ENCODE results near the gene TMX4. TPM values are rescaled to one million over a fixed set of nuclear protein-coding genes. Genes with fewer than 3 reads are reported as not detected.

TMX4 gene
- total RNA-seq, 2 donors from 2014 or later = 20.9 to 27.2 TPM

DNA sequence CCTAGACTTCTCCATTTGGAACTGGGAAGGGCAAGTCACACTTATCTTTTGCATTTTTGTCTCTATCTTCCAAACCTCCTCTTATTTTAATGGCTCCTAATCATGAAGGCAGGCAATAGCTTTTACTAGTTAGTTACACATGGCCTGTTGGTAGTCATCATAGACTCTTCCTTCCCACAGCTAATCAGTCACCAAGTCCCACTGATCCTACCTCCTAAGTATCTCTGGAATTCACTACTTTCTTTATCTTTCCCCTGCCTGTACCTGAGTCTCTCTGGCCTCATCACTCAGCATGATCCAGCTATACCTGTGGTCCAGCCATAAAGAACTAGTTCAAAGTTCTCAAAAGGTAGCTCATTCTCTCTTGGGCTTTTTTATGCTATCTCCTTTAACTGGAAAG, 18.8 kb downstream of the TMX4 start:
- no peaks in the 10 kb centered on the region for H3K4me1 Mint-ChIP-seq
- no peak for ATAC-seq (replicated peaks)
- no peaks in the 10 kb centered on the region for H3K27me3 Mint-ChIP-seq
- no peaks in the 10 kb centered on the region for H3K9me3 Mint-ChIP-seq
- H3K4me3 Mint-ChIP-seq = no peak overlapping the region
- peaks cover 26% of the 10 kb centered on the region for H3K36me3 Mint-ChIP-seq (ENCODE audit: low read depth)
- H3K27ac Mint-ChIP-seq = no peak overlapping the region

DNA sequence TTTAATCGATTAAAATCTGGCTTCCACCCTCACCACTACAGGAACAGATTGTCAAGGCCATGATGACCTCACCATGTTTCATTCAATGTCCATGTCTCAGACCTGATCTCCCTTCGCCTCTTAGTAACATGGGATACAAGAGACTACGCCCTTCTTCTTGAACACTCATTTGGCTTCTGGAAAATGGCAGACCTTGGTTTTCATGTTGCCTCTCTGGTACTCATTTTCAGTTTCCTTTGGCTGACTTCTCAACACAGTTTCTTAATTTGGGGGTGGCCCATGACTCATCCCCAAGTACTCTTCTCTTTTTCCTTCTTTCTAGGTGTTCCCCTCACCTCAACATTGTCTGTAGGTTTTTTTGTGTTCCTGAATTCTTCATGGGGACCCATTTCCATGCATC, 22.7 kb downstream of the TMX4 start:
- Mint-ChIP-seq H3K4me1 (no peaks in the 10 kb centered on the region), H3K36me3 (ENCODE audit: low read depth) (peaks cover 10% of the 10 kb centered on the region), H3K4me3 (no peak overlapping the region), H3K27me3 (no peaks in the 10 kb centered on the region), H3K9me3 (peaks cover 6% of the 10 kb centered on the region), H3K27ac (no peak overlapping the region)
- peak; percentile 96 for ATAC-seq (replicated peaks)

DNA sequence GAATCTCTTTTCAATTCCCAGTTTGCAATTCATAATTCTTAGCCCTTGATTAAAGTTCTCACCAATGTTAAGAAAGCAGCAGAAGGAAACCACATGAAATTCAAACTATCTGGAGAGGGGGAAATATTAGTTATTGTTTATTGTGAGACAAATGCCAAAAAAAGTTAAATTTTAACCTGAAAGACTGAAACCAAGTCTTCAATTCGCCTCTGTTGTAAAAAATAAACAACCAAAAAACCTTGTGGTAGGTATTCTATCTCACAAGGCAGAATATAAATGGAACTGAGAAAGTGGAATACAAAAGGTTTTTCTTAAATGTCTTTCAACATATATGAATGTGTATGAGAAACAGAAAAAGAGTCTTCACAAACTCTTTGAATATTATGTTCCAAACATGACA, 24.8 kb downstream of the TMX4 start:
- peaks cover 29% of the 10 kb centered on the region for H3K36me3 Mint-ChIP-seq (ENCODE audit: low read depth)
- H3K4me3 Mint-ChIP-seq = no peak overlapping the region
- no peaks in the 10 kb centered on the region for H3K4me1 Mint-ChIP-seq
- no peaks in the 10 kb centered on the region for H3K27me3 Mint-ChIP-seq
- no peak overlapping the region for H3K27ac Mint-ChIP-seq
- ATAC-seq (replicated peaks) = no peak
- H3K9me3 Mint-ChIP-seq = peaks cover 6% of the 10 kb centered on the region

DNA sequence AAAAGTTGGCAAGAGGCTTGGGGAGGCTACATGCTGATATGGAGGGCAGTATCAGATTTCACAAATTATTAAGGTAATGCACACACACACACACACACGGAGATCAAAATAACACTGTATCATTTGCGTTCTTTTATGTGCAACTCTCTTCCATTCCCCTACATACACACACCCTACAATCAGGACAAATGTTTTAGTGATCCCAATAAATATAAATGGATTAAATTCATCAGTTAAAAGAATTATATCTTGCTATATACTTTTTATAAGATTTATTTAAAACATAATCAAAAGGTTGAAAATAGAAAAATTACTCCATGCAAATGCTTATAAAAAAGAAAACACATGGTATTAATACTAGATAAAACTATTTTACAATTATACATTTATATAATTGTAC, 25.9 kb downstream of the TMX4 start:
- peaks cover 6% of the 10 kb centered on the region for H3K9me3 Mint-ChIP-seq
- no peaks in the 10 kb centered on the region for H3K27me3 Mint-ChIP-seq
- no peak for ATAC-seq (replicated peaks)
- no peak overlapping the region for H3K27ac Mint-ChIP-seq
- no peaks in the 10 kb centered on the region for H3K4me1 Mint-ChIP-seq
- H3K36me3 Mint-ChIP-seq (ENCODE audit: low read depth) = peaks cover 32% of the 10 kb centered on the region
- H3K4me3 Mint-ChIP-seq = no peak overlapping the region

GRCh38 chr20:7993238-7993637, 26.3 kb downstream of the TMX4 start:
- ATAC-seq (replicated peaks) = no peak
- peaks cover 6% of the 10 kb centered on the region for H3K9me3 Mint-ChIP-seq
- no peak overlapping the region for H3K27ac Mint-ChIP-seq
- no peak overlapping the region for H3K4me3 Mint-ChIP-seq
- no peaks in the 10 kb centered on the region for H3K27me3 Mint-ChIP-seq
- peaks cover 32% of the 10 kb centered on the region for H3K36me3 Mint-ChIP-seq (ENCODE audit: low read depth)
- no peaks in the 10 kb centered on the region for H3K4me1 Mint-ChIP-seq

- peaks cover 6% of the 10 kb centered on the region for H3K9me3 Mint-ChIP-seq
- H3K27ac Mint-ChIP-seq = no peak overlapping the region
- no peaks in the 10 kb centered on the region for H3K4me1 Mint-ChIP-seq
- H3K36me3 Mint-ChIP-seq (ENCODE audit: low read depth) = peaks cover 55% of the 10 kb centered on the region
- ATAC-seq (replicated peaks) = no peak
- no peak overlapping the region for H3K4me3 Mint-ChIP-seq
- no peaks in the 10 kb centered on the region for H3K27me3 Mint-ChIP-seq
These were observed 29.2 kb downstream of the TMX4 start for GRCh38 chr20:7990385-7990784.

GRCh38 chr20:7989379-7989778, 30.2 kb downstream of the TMX4 start:
- H3K27ac Mint-ChIP-seq = no peak overlapping the region
- no peak for ATAC-seq (replicated peaks)
- H3K36me3 Mint-ChIP-seq (ENCODE audit: low read depth) = peaks cover 61% of the 10 kb centered on the region
- peaks cover 3% of the 10 kb centered on the region for H3K9me3 Mint-ChIP-seq
- no peaks in the 10 kb centered on the region for H3K27me3 Mint-ChIP-seq
- H3K4me1 Mint-ChIP-seq = no peaks in the 10 kb centered on the region
- no peak overlapping the region for H3K4me3 Mint-ChIP-seq

- ATAC-seq (replicated peaks) = no peak
- no peaks in the 10 kb centered on the region for H3K9me3 Mint-ChIP-seq
- H3K36me3 Mint-ChIP-seq (ENCODE audit: low read depth) = peaks cover 78% of the 10 kb centered on the region
- H3K4me1 Mint-ChIP-seq = peaks cover under 1% of the 10 kb centered on the region
- H3K27me3 Mint-ChIP-seq = no peaks in the 10 kb centered on the region
- no peak overlapping the region for H3K27ac Mint-ChIP-seq
- H3K4me3 Mint-ChIP-seq = no peak overlapping the region
These were observed 33.6 kb downstream of the TMX4 start for GRCh38 chr20:7985916-7986315.

DNA sequence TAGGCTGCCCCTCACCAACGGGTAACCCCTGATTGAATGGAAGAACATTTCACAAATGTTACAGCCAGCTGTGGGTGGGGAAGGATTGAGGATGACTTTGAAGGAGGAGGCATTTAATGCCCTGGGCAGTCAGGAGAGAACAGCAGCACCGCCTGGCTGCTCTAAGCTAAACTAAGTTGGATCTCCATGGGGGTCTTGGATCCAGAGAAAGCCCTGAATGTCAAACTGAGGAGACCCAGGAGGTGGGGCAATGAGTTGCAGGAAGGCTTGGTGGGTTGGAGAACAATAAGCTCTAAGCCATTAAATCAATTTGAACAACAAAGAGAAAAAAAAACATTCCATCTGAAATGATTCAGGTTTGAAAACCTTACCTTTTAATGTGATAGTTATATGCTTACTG, 35.4 kb downstream of the TMX4 start:
- H3K27me3 Mint-ChIP-seq = no peaks in the 10 kb centered on the region
- H3K4me1 Mint-ChIP-seq = peaks cover 8% of the 10 kb centered on the region
- H3K9me3 Mint-ChIP-seq = no peaks in the 10 kb centered on the region
- no peak overlapping the region for H3K4me3 Mint-ChIP-seq
- H3K36me3 Mint-ChIP-seq (ENCODE audit: low read depth) = peaks cover 76% of the 10 kb centered on the region
- ATAC-seq (replicated peaks) = no peak
- no peak overlapping the region for H3K27ac Mint-ChIP-seq

- Mint-ChIP-seq H3K9me3 (no peaks in the 10 kb centered on the region), H3K27me3 (no peaks in the 10 kb centered on the region), H3K27ac (peak overlapping the region; percentile 55), H3K36me3 (ENCODE audit: low read depth) (peaks cover 76% of the 10 kb centered on the region), H3K4me3 (no peak overlapping the region), H3K4me1 (peaks cover 8% of the 10 kb centered on the region)
- ATAC-seq (replicated peaks) = no peak
These were observed 38.2 kb downstream of the TMX4 start for GRCh38 chr20:7981374-7981773.

DNA sequence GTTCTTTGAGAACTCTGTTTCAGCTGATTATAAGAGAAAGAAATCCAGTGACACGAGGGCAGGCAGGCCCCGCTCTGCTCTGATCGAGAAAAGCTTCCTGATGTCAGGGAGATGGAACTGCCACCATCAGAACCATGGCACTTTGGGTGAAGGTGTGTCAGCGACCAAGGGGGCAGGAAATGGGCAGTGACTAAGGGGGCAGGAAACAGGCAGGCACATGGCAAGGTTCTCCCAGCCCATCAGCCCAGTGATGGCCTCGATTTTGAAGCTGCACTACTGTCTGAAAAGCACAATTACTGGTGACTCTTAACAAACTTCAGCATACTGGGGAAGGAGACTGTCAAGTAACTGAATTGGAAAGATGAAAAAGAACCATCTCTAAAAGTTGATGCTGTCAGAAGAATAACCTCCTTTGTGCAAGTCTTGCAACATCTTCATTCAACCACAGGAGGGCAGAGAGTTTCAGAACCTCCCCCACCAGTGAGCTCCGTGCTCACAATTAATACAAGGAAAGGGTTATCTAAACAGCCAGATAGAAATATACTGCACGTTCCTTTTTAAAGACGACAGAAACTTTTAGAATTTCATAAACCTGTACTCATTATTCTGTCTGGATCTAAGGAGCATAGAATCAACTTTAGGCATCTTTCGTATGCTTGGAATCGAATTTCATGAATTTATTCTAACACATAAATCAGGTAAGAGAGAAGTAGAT, 39.1 kb downstream of the TMX4 start:
- Mint-ChIP-seq H3K4me3 (no peak overlapping the region), H3K4me1 (peaks cover 8% of the 10 kb centered on the region), H3K27me3 (no peaks in the 10 kb centered on the region), H3K27ac (peak overlapping the region; percentile 55), H3K36me3 (ENCODE audit: low read depth) (peaks cover 69% of the 10 kb centered on the region), H3K9me3 (no peaks in the 10 kb centered on the region)
- peak; percentile 82 for ATAC-seq (replicated peaks)

- Mint-ChIP-seq H3K27ac (no peak overlapping the region), H3K4me3 (no peak overlapping the region), H3K4me1 (peaks cover 8% of the 10 kb centered on the region), H3K27me3 (no peaks in the 10 kb centered on the region), H3K36me3 (ENCODE audit: low read depth) (peaks cover 46% of the 10 kb centered on the region), H3K9me3 (no peaks in the 10 kb centered on the region)
- ATAC-seq (replicated peaks) = no peak
These were observed 41.9 kb downstream of the TMX4 start for GRCh38 chr20:7977709-7978108.

DNA sequence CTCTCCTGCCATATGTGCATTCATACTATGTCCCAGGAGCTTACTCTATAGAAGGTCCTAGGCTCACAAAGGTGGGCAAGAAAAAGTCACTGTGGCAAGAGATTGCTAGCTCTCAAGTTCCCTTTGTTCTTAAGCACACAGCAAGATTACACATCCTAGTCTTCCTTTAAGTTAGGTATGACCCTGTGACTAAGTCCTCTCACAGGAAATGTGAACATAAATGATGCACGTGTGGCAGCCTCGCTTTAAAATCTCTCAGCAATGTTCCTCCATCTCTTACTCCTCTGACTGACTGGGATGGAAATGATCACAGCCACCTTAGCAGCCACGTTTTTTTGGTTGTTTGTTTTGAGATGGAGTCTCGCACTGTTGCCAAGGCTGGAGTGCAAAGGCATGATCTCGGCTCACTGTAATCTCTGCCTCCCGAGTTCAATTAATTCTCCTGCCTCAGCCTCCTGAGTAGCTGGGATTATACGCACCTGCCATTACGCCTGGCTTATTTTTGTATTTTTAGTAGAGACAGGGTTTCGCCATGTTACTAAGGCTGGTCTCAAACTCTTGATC, 43.6 kb downstream of the TMX4 start:
- Mint-ChIP-seq H3K27me3 (no peaks in the 10 kb centered on the region), H3K36me3 (ENCODE audit: low read depth) (peaks cover 28% of the 10 kb centered on the region), H3K9me3 (no peaks in the 10 kb centered on the region), H3K27ac (no peak overlapping the region), H3K4me1 (peaks cover 8% of the 10 kb centered on the region), H3K4me3 (no peak overlapping the region)
- no peak for ATAC-seq (replicated peaks)

GRCh38 chr20:7974785-7975435, 44.7 kb downstream of the TMX4 start:
- no peaks in the 10 kb centered on the region for H3K9me3 Mint-ChIP-seq
- no peak overlapping the region for H3K4me3 Mint-ChIP-seq
- H3K4me1 Mint-ChIP-seq = no peaks in the 10 kb centered on the region
- H3K27me3 Mint-ChIP-seq = peaks cover 4% of the 10 kb centered on the region
- ATAC-seq (replicated peaks) = no peak
- H3K27ac Mint-ChIP-seq = no peak overlapping the region
- H3K36me3 Mint-ChIP-seq (ENCODE audit: low read depth) = peaks cover 18% of the 10 kb centered on the region
